Dendritic cell treated with granulocyte-macrophage colony-stimulating factor and Interleukin-4, amounts not matched to agents 40 ng/mL and 50 ng/mL, for 4 days (primary cell): ENCODE measurements around the gene TMEM30A.

ENCODE experiments used
- H3K27ac Mint-ChIP-seq: one replicate; pipeline ENCODE4 v1.8.0; 2022; ENCODE audit warnings: mild to moderate bottlenecking, mixed read lengths
- H3K27me3 Mint-ChIP-seq: one replicate; pipeline ENCODE4 v1.8.0; 2022; ENCODE audit warnings: mild to moderate bottlenecking, mixed read lengths
- H3K36me3 Mint-ChIP-seq: one replicate; pipeline ENCODE4 v1.8.0; 2022; ENCODE audit warnings: low read depth, mixed read lengths
- H3K4me1 Mint-ChIP-seq: one replicate; pipeline ENCODE4 v1.8.0; 2022; ENCODE audit warnings: low read depth, mixed read lengths
- H3K4me3 Mint-ChIP-seq: one replicate; pipeline ENCODE4 v1.8.0; 2022; ENCODE audit warnings: mild to moderate bottlenecking, moderate library complexity, mixed read lengths
- H3K9me3 Mint-ChIP-seq: one replicate; pipeline ENCODE4 v1.8.0; 2022; ENCODE audit warnings: mixed read lengths
- intact Hi-C: fragments of 100-400 bp; cut with micrococcal nuclease; formaldehyde crosslinking; loops from one replicate; pipeline ENCODE4 v1.15.0; 2022

Gene TMEM30A

GRCh38 chr6:75266716-75267291, 17.8 kb downstream of the TMEM30A start:
- intact Hi-C loops: loop anchor here (1.0 to 5.0 kb wide), 2 partner anchors 35 to 259 kb away; no protein-coding TSS in a partner anchor
- no peaks in the 10 kb centered on the region for H3K9me3 Mint-ChIP-seq
- no peak overlapping the region for H3K4me3 Mint-ChIP-seq
- no peaks in the 10 kb centered on the region for H3K27me3 Mint-ChIP-seq
- no peak overlapping the region for H3K27ac Mint-ChIP-seq
- peaks cover 50% of the 10 kb centered on the region for H3K36me3 Mint-ChIP-seq
- H3K4me1 Mint-ChIP-seq: peaks cover 22% of the 10 kb centered on the region

GRCh38 chr6:75263401-75263750, 21.2 kb downstream of the TMEM30A start:
- H3K4me3 Mint-ChIP-seq: no peak overlapping the region
- intact Hi-C loops: no loop called here
- peaks cover 8% of the 10 kb centered on the region for H3K4me1 Mint-ChIP-seq
- H3K9me3 Mint-ChIP-seq: no peaks in the 10 kb centered on the region
- H3K36me3 Mint-ChIP-seq: peaks cover 63% of the 10 kb centered on the region
- H3K27me3 Mint-ChIP-seq: no peaks in the 10 kb centered on the region
- no peak overlapping the region for H3K27ac Mint-ChIP-seq

GRCh38 chr6:75262716-75263400, 21.7 kb downstream of the TMEM30A start:
- Mint-ChIP-seq H3K9me3 (no peaks in the 10 kb centered on the region), H3K36me3 (peaks cover 67% of the 10 kb centered on the region)

GRCh38 chr6:75261299-75261698, 23.3 kb downstream of the TMEM30A start:
- Mint-ChIP-seq H3K4me1 (peaks cover 5% of the 10 kb centered on the region), H3K36me3 (peaks cover 82% of the 10 kb centered on the region), H3K27ac (no peak overlapping the region), H3K9me3 (no peaks in the 10 kb centered on the region), H3K4me3 (no peak overlapping the region), H3K27me3 (no peaks in the 10 kb centered on the region)
- intact Hi-C loops: no loop called here

More at GRCh38 chr6:75262716-75263400, 21.7 kb downstream of the TMEM30A start:
- peaks cover 5% of the 10 kb centered on the region for H3K4me1 Mint-ChIP-seq
- no peak overlapping the region for H3K4me3 Mint-ChIP-seq
- no peaks in the 10 kb centered on the region for H3K27me3 Mint-ChIP-seq
- no peak overlapping the region for H3K27ac Mint-ChIP-seq
- intact Hi-C loops: no loop called here

GRCh38 chr6:75257343-75258087, 27.1 kb downstream of the TMEM30A start:
- intact Hi-C loops: no loop called here
- H3K27ac Mint-ChIP-seq: no peak overlapping the region
- no peaks in the 10 kb centered on the region for H3K27me3 Mint-ChIP-seq
- no peak overlapping the region for H3K4me3 Mint-ChIP-seq
- H3K36me3 Mint-ChIP-seq: peaks cover 82% of the 10 kb centered on the region
- no peaks in the 10 kb centered on the region for H3K4me1 Mint-ChIP-seq
- no peaks in the 10 kb centered on the region for H3K9me3 Mint-ChIP-seq

GRCh38 chr6:75250552-75250951, 34.0 kb downstream of the TMEM30A start:
- Mint-ChIP-seq H3K4me1 (peaks cover 6% of the 10 kb centered on the region), H3K27ac (no peak overlapping the region)

GRCh38 chr6:75249837-75250236, 34.8 kb downstream of the TMEM30A start:
- H3K9me3 Mint-ChIP-seq: no peaks in the 10 kb centered on the region
- peaks cover 17% of the 10 kb centered on the region for H3K27me3 Mint-ChIP-seq
- peaks cover 10% of the 10 kb centered on the region for H3K4me1 Mint-ChIP-seq
- H3K36me3 Mint-ChIP-seq: peaks cover 26% of the 10 kb centered on the region
- H3K4me3 Mint-ChIP-seq: no peak overlapping the region
- H3K27ac Mint-ChIP-seq: no peak overlapping the region
- intact Hi-C loops: loop anchor here (10.0 kb wide), 1 partner anchor 355 kb away; the partner anchor contains the start of gene SENP6

More at GRCh38 chr6:75250552-75250951, 34.0 kb downstream of the TMEM30A start:
- H3K27me3 Mint-ChIP-seq: peaks cover 15% of the 10 kb centered on the region
- intact Hi-C loops: no loop called here
- no peak overlapping the region for H3K4me3 Mint-ChIP-seq
- no peaks in the 10 kb centered on the region for H3K9me3 Mint-ChIP-seq
- H3K36me3 Mint-ChIP-seq: peaks cover 32% of the 10 kb centered on the region

GRCh38 chr6:75246386-75246785, 38.2 kb downstream of the TMEM30A start:
- Mint-ChIP-seq H3K9me3 (no peaks in the 10 kb centered on the region), H3K4me1 (peaks cover 24% of the 10 kb centered on the region), H3K27ac (no peak overlapping the region), H3K36me3 (peaks cover 18% of the 10 kb centered on the region), H3K27me3 (peaks cover 17% of the 10 kb centered on the region), H3K4me3 (no peak overlapping the region)
- intact Hi-C loops: loop anchor here (10.0 kb wide), 1 partner anchor 358 kb away; the partner anchor contains the start of gene SENP6

GRCh38 chr6:75244063-75244584, 40.5 kb downstream of the TMEM30A start:
- intact Hi-C loops: loop anchor here (10.0 kb wide), 1 partner anchor 361 kb away; the partner anchor contains the start of gene SENP6
- H3K27ac Mint-ChIP-seq: peak overlapping the region; percentile 99
- no peaks in the 10 kb centered on the region for H3K9me3 Mint-ChIP-seq
- H3K36me3 Mint-ChIP-seq: peaks cover 31% of the 10 kb centered on the region
- H3K4me1 Mint-ChIP-seq: peaks cover 24% of the 10 kb centered on the region
- peaks cover 16% of the 10 kb centered on the region for H3K27me3 Mint-ChIP-seq
- peak overlapping the region; percentile 98 for H3K4me3 Mint-ChIP-seq

- H3K4me1 Mint-ChIP-seq: peaks cover 24% of the 10 kb centered on the region
- no peaks in the 10 kb centered on the region for H3K9me3 Mint-ChIP-seq
- H3K36me3 Mint-ChIP-seq: peaks cover 37% of the 10 kb centered on the region
- intact Hi-C loops: loop anchor here (1.0 to 10.0 kb wide), 2 partner anchors 41 to 361 kb away; partner anchors contain the start of genes SENP6 and TMEM30A
- peak within 1 kb of the TSS; percentile 99 for H3K27ac Mint-ChIP-seq
- peaks cover 11% of the 10 kb centered on the region for H3K27me3 Mint-ChIP-seq
- peak within 1 kb of the TSS; percentile 98 for H3K4me3 Mint-ChIP-seq
These were observed 41.1 kb downstream of the TMEM30A start, which contains the start of gene COX7A2 for GRCh38 chr6:75243333-75244062. COX7A2 (minus strand) TSS chr6:75243801; CDS start chr6:75243734, 67 bp downstream.

GRCh38 chr6:75236630-75237029, 48.0 kb downstream of the TMEM30A start:
- H3K27me3 Mint-ChIP-seq: no peaks in the 10 kb centered on the region
- intact Hi-C loops: no loop called here
- H3K4me3 Mint-ChIP-seq: no peak overlapping the region
- no peaks in the 10 kb centered on the region for H3K9me3 Mint-ChIP-seq
- no peak overlapping the region for H3K27ac Mint-ChIP-seq
- H3K36me3 Mint-ChIP-seq: peaks cover 48% of the 10 kb centered on the region
- peaks cover 2% of the 10 kb centered on the region for H3K4me1 Mint-ChIP-seq

- H3K4me1 Mint-ChIP-seq: no peaks in the 10 kb centered on the region
- intact Hi-C loops: no loop called here
- peaks cover 38% of the 10 kb centered on the region for H3K36me3 Mint-ChIP-seq
- no peaks in the 10 kb centered on the region for H3K27me3 Mint-ChIP-seq
- no peak overlapping the region for H3K4me3 Mint-ChIP-seq
- no peaks in the 10 kb centered on the region for H3K9me3 Mint-ChIP-seq
- no peak overlapping the region for H3K27ac Mint-ChIP-seq
These were observed 49.3 kb downstream of the TMEM30A start for GRCh38 chr6:75235271-75235670.

- H3K27ac Mint-ChIP-seq: no peak overlapping the region
- no peaks in the 10 kb centered on the region for H3K27me3 Mint-ChIP-seq
- H3K36me3 Mint-ChIP-seq: peaks cover 30% of the 10 kb centered on the region
- intact Hi-C loops: no loop called here
- H3K4me3 Mint-ChIP-seq: no peak overlapping the region
- no peaks in the 10 kb centered on the region for H3K9me3 Mint-ChIP-seq
- H3K4me1 Mint-ChIP-seq: no peaks in the 10 kb centered on the region
These were observed 50.3 kb downstream of the TMEM30A start for GRCh38 chr6:75234126-75234865.
